ENCODE measurements around the gene CAMKK1. TPM values are rescaled to one million over a fixed set of nuclear protein-coding genes. Genes with fewer than 3 reads are reported as not detected.
A peak's percentile ranks its signal among the peaks of the same experiment; 100 is the strongest.

Gene CAMKK1
- total RNA-seq, 1 donor, result 8.7 TPM

DNA sequence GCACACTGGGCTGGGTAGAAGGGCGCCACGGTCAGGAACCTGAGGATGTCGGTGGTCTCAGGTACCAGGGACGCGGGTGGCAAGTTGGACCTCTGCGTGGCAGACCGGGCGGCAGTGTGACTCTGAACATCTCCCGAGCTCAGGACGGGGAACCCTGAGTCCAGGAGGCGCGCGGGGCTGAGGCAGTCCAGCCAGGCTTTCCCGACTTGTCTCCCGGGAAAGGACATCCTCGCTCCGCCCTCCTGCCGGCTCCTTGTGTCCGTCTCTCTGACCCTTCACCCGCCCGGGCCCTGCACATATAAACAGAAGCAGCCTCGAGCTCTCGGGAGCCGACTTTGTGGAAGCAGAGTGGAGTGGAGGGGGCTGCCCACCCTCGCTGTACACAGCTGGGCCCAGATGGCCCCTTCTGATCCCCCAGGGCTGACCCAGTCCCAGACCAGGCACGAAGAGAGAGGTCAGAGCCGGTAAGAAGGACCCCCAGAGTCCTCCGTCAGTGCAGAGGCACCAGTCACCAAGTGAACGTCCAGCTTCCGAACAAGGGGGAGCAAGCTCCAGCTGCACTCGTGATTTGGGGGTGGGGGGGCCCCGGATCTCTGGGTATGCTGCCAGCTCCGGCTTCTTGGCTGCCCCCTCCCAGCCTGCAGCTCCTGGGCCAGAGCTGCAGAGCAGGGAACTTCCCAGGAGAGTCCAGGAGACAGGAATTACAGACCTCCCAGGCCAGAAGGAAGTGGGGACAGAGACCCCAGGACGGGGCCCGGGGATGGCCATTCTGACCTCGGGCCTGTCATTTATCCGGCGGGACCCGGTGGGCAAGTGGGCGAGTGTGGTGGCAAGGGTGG is 31.9 kb upstream of the CAMKK1 start:
- Histone ChIP-seq H3K27me3 (ENCODE audit: insufficient read depth, low read length) (peaks cover 3% of the 10 kb centered on the region), H3K9me3 (ENCODE audit: low read depth, low read length) (no peaks in the 10 kb centered on the region), H2AFZ (ENCODE audit: low read length) (no peak overlapping the region), H4K20me1 (ENCODE audit: insufficient read depth, low read length) (no peaks in the 10 kb centered on the region), H3K27ac (ENCODE audit: low read depth, low read length) (no peak overlapping the region), H3K79me2 (ENCODE audit: insufficient read depth, low read length) (no peaks in the 10 kb centered on the region), H3K4me2 (ENCODE audit: insufficient read depth, low read length) (no peak overlapping the region), H3K4me1 (ENCODE audit: insufficient read depth, low read length) (no peaks in the 10 kb centered on the region), H3K4me3 (ENCODE audit: insufficient read depth, low read length) (no peak overlapping the region), H3K36me3 (ENCODE audit: insufficient read depth, low read length) (no peaks in the 10 kb centered on the region)
- peak; percentile 77 for DNase-seq (ENCODE audit: insufficient read length, low spot score, missing footprints)
- TF ChIP-seq, protein P1, sequence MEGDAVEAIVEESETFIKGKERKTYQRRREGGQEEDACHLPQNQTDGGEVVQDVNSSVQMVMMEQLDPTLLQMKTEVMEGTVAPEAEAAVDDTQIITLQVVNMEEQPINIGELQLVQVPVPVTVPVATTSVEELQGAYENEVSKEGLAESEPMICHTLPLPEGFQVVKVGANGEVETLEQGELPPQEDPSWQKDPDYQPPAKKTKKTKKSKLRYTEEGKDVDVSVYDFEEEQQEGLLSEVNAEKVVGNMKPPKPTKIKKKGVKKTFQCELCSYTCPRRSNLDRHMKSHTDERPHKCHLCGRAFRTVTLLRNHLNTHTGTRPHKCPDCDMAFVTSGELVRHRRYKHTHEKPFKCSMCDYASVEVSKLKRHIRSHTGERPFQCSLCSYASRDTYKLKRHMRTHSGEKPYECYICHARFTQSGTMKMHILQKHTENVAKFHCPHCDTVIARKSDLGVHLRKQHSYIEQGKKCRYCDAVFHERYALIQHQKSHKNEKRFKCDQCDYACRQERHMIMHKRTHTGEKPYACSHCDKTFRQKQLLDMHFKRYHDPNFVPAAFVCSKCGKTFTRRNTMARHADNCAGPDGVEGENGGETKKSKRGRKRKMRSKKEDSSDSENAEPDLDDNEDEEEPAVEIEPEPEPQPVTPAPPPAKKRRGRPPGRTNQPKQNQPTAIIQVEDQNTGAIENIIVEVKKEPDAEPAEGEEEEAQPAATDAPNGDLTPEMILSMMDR (IDR thresholded peaks at IDR 0.05; ENCODE audit: extremely low read depth, low read depth, low read length), result no peak

- no peaks in the 10 kb centered on the region for H3K9me3 ChIP-seq (ENCODE audit: low read depth, low read length)
- DNase-seq (ENCODE audit: insufficient read length, low spot score, missing footprints), result peak; percentile 77
- H2AFZ ChIP-seq (ENCODE audit: low read length), result no peak overlapping the region
- H3K4me2 ChIP-seq (ENCODE audit: insufficient read depth, low read length), result no peak overlapping the region
- H3K4me3 ChIP-seq (ENCODE audit: insufficient read depth, low read length), result no peak overlapping the region
- no peaks in the 10 kb centered on the region for H3K36me3 ChIP-seq (ENCODE audit: insufficient read depth, low read length)
- no peak overlapping the region for H3K27ac ChIP-seq (ENCODE audit: low read depth, low read length)
- peaks cover 3% of the 10 kb centered on the region for H3K27me3 ChIP-seq (ENCODE audit: insufficient read depth, low read length)
- TF ChIP-seq, protein P1 (IDR thresholded peaks at IDR 0.05; ENCODE audit: extremely low read depth, low read depth, low read length), result no peak
- H3K79me2 ChIP-seq (ENCODE audit: insufficient read depth, low read length), result no peaks in the 10 kb centered on the region
- H4K20me1 ChIP-seq (ENCODE audit: insufficient read depth, low read length), result no peaks in the 10 kb centered on the region
- no peaks in the 10 kb centered on the region for H3K4me1 ChIP-seq (ENCODE audit: insufficient read depth, low read length)
Observed at GRCh38 chr17:3923466-3924190, 30.8 kb upstream of the CAMKK1 start.

DNA sequence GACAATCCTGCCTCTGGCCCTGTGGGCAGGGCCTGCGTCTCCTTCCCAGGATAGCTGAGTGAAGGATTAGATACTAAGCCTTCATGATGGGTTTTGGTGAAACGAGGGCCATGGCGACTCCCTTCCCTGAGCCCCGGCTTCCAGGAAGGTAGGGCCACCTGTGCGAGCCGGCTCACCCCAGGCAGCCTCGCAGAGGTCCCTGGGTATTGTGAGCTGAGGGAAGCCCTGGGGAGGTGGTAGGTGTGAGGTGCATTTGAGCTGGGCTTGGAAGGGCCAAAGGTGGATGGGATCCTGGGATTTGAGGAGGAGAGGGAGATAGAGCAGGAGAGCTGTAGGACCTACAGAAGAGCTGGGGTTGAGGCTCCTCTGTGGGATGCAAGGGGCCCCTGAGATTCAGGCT is 29.9 kb upstream of the CAMKK1 start:
- Histone ChIP-seq H3K79me2 (ENCODE audit: insufficient read depth, low read length) (no peaks in the 10 kb centered on the region), H4K20me1 (ENCODE audit: insufficient read depth, low read length) (no peaks in the 10 kb centered on the region), H3K27ac (ENCODE audit: low read depth, low read length) (no peak overlapping the region), H2AFZ (ENCODE audit: low read length) (no peak overlapping the region), H3K4me1 (ENCODE audit: insufficient read depth, low read length) (no peaks in the 10 kb centered on the region), H3K9me3 (ENCODE audit: low read depth, low read length) (no peaks in the 10 kb centered on the region), H3K4me2 (ENCODE audit: insufficient read depth, low read length) (no peak overlapping the region), H3K36me3 (ENCODE audit: insufficient read depth, low read length) (no peaks in the 10 kb centered on the region), H3K4me3 (ENCODE audit: insufficient read depth, low read length) (no peak overlapping the region), H3K27me3 (ENCODE audit: insufficient read depth, low read length) (peaks cover 3% of the 10 kb centered on the region)
- TF ChIP-seq, protein P1 (IDR thresholded peaks at IDR 0.05; ENCODE audit: extremely low read depth, low read depth, low read length), result no peak
- peak; percentile 31 for DNase-seq (ENCODE audit: insufficient read length, low spot score, missing footprints)
